ENCODE measurements around the gene GPA33.

Gene GPA33

GRCh38 chr1:167127661-167128060 is 37.5 kb upstream of the GPA33 start:
- Mint-ChIP-seq H3K9me3 (no peaks in the 10 kb centered on the region), H3K36me3 (ENCODE audit: low read depth) (no peaks in the 10 kb centered on the region), H3K27me3 (ENCODE audit: low read depth) (peaks cover 13% of the 10 kb centered on the region), H3K4me1 (no peaks in the 10 kb centered on the region), H3K27ac (no peak overlapping the region), H3K4me3 (no peak overlapping the region)
- no peak for TF ChIP-seq CTCF (IDR thresholded peaks at IDR 0.05; ENCODE audit: unreplicated experiment in 3 of 3)

GRCh38 chr1:167127236-167127635 is 37.1 kb upstream of the GPA33 start:
- TF ChIP-seq CTCF (IDR thresholded peaks at IDR 0.05; ENCODE audit: unreplicated experiment in 3 of 3), result no peak
- no peaks in the 10 kb centered on the region for H3K36me3 Mint-ChIP-seq (ENCODE audit: low read depth)
- H3K27me3 Mint-ChIP-seq (ENCODE audit: low read depth), result peaks cover 17% of the 10 kb centered on the region
- H3K9me3 Mint-ChIP-seq, result no peaks in the 10 kb centered on the region
- no peak overlapping the region for H3K4me3 Mint-ChIP-seq
- H3K4me1 Mint-ChIP-seq, result no peaks in the 10 kb centered on the region
- H3K27ac Mint-ChIP-seq, result no peak overlapping the region

- TF ChIP-seq CTCF (IDR thresholded peaks at IDR 0.05; ENCODE audit: unreplicated experiment in 3 of 3), result no peak
- Mint-ChIP-seq H3K27me3 (ENCODE audit: low read depth) (peaks cover 21% of the 10 kb centered on the region), H3K27ac (no peak overlapping the region), H3K9me3 (no peaks in the 10 kb centered on the region), H3K4me3 (no peak overlapping the region), H3K36me3 (ENCODE audit: low read depth) (no peaks in the 10 kb centered on the region), H3K4me1 (no peaks in the 10 kb centered on the region)
These were observed 36.6 kb upstream of the GPA33 start for GRCh38 chr1:167126811-167127210.

- peaks cover 23% of the 10 kb centered on the region for H3K27me3 Mint-ChIP-seq (ENCODE audit: low read depth)
- no peaks in the 10 kb centered on the region for H3K36me3 Mint-ChIP-seq (ENCODE audit: low read depth)
- no peaks in the 10 kb centered on the region for H3K4me1 Mint-ChIP-seq
- no peak overlapping the region for H3K4me3 Mint-ChIP-seq
- H3K27ac Mint-ChIP-seq, result no peak overlapping the region
- no peak for TF ChIP-seq CTCF (IDR thresholded peaks at IDR 0.05; ENCODE audit: unreplicated experiment in 3 of 3)
- no peaks in the 10 kb centered on the region for H3K9me3 Mint-ChIP-seq
These were observed 36.1 kb upstream of the GPA33 start for GRCh38 chr1:167126317-167126716.

GRCh38 chr1:167122568-167122967 is 32.4 kb upstream of the GPA33 start:
- H3K4me1 Mint-ChIP-seq, result no peaks in the 10 kb centered on the region
- no peaks in the 10 kb centered on the region for H3K36me3 Mint-ChIP-seq (ENCODE audit: low read depth)

More at GRCh38 chr1:167122568-167122967, 32.4 kb upstream of the GPA33 start:
- H3K4me3 Mint-ChIP-seq, result no peak overlapping the region
- H3K27ac Mint-ChIP-seq, result no peak overlapping the region
- H3K9me3 Mint-ChIP-seq, result no peaks in the 10 kb centered on the region
- no peak for TF ChIP-seq CTCF (IDR thresholded peaks at IDR 0.05; ENCODE audit: unreplicated experiment in 3 of 3)
- peaks cover 27% of the 10 kb centered on the region for H3K27me3 Mint-ChIP-seq (ENCODE audit: low read depth)
